ENCODE measurements around the gene TAF13. TPM values are rescaled to one million over a fixed set of nuclear protein-coding genes. Genes with fewer than 3 reads are reported as not detected.

Gene TAF13
- total RNA-seq, 2 experiments from 2014 or later, result 25.9 to 26.5 TPM

GRCh38 chr1:109065137-109065536 is 10.7 kb downstream of the TAF13 start:
- no peak for ATAC-seq (ENCODE audit: poor library complexity)
- Mint-ChIP-seq H3K36me3 (ENCODE audit: low read depth) (peaks cover 57% of the 10 kb centered on the region), H3K27ac (no peak overlapping the region)

GRCh38 chr1:109061183-109061582 is 14.6 kb downstream of the TAF13 start:
- intact Hi-C loops (cut with DNase I, micrococcal nuclease), result no loop called here
- Mint-ChIP-seq H3K36me3 (ENCODE audit: low read depth) (peaks cover 30% of the 10 kb centered on the region), H3K27ac (no peak overlapping the region), H3K4me1 (ENCODE audit: low read depth) (no peaks in the 10 kb centered on the region), H3K9me3 (no peaks in the 10 kb centered on the region), H3K27me3 (no peaks in the 10 kb centered on the region), H3K4me3 (no peak overlapping the region)
- Histone ChIP-seq H3K9me3 (ENCODE audit: control insufficient read depth in 1 of 2, insufficient read depth in 1 of 2, low read length in 2 of 2) (no peaks in the 10 kb centered on the region), H3K27me3 (ENCODE audit: control insufficient read depth in 1 of 2, insufficient read depth in 2 of 2, low read length in 2 of 2) (no peaks in the 10 kb centered on the region), H3K4me1 (ENCODE audit: insufficient read depth, low read length) (no peaks in the 10 kb centered on the region), H3K4me3 (ENCODE audit: low read length) (no peak overlapping the region), H3K27ac (ENCODE audit: low read depth in 1 of 2, low read length in 2 of 2) (no peak overlapping the region), H3K36me3 (ENCODE audit: insufficient read depth, low read length) (peaks cover 20% of the 10 kb centered on the region)
- ChIA-PET CTCF (no interaction called here), POLR2A (interaction anchor here (0.9 kb wide), 1 partner anchor 15 kb away, joined by 3 read pairs; the partner anchor contains the start of gene TAF13)
- TF ChIP-seq CTCF (IDR thresholded peaks at IDR 0.05), result no peak
- DNase-seq (no peak), ATAC-seq (ENCODE audit: poor library complexity) (no peak)

More at GRCh38 chr1:109065137-109065536, 10.7 kb downstream of the TAF13 start:
- peaks cover 6% of the 10 kb centered on the region for H3K4me1 Mint-ChIP-seq (ENCODE audit: low read depth)
- TF ChIP-seq CTCF (IDR thresholded peaks at IDR 0.05), result no peak
- H3K4me1 ChIP-seq (ENCODE audit: insufficient read depth, low read length), result no peaks in the 10 kb centered on the region
- ChIA-PET POLR2A (no interaction called here), CTCF (interaction anchor here (0.7 kb wide), 1 partner anchor 127 kb away, joined by 3 read pairs; no protein-coding TSS in a partner anchor)
- no peak for DNase-seq
- no peak overlapping the region for H3K4me3 ChIP-seq (ENCODE audit: low read length)
- no peaks in the 10 kb centered on the region for H3K9me3 ChIP-seq (ENCODE audit: control insufficient read depth in 1 of 2, insufficient read depth in 1 of 2, low read length in 2 of 2)
- no peaks in the 10 kb centered on the region for H3K27me3 Mint-ChIP-seq
- H3K9me3 Mint-ChIP-seq, result no peaks in the 10 kb centered on the region
- H3K4me3 Mint-ChIP-seq, result no peak overlapping the region
- peaks cover 45% of the 10 kb centered on the region for H3K36me3 ChIP-seq (ENCODE audit: insufficient read depth, low read length)
- H3K27ac ChIP-seq (ENCODE audit: low read depth in 1 of 2, low read length in 2 of 2), result no peak overlapping the region
- intact Hi-C loops (cut with DNase I, micrococcal nuclease), result no loop called here
- no peaks in the 10 kb centered on the region for H3K27me3 ChIP-seq (ENCODE audit: control insufficient read depth in 1 of 2, insufficient read depth in 2 of 2, low read length in 2 of 2)

GRCh38 chr1:109060707-109061106 is 15.1 kb downstream of the TAF13 start:
- DNase-seq, result no peak
- intact Hi-C loops (cut with DNase I, micrococcal nuclease), result no loop called here
- no peaks in the 10 kb centered on the region for H3K27me3 ChIP-seq (ENCODE audit: control insufficient read depth in 1 of 2, insufficient read depth in 2 of 2, low read length in 2 of 2)
- TF ChIP-seq CTCF (IDR thresholded peaks at IDR 0.05), result no peak
- peaks cover 26% of the 10 kb centered on the region for H3K36me3 Mint-ChIP-seq (ENCODE audit: low read depth)
- H3K36me3 ChIP-seq (ENCODE audit: insufficient read depth, low read length), result peaks cover 15% of the 10 kb centered on the region
- H3K4me3 ChIP-seq (ENCODE audit: low read length), result no peak overlapping the region
- CTCF ChIA-PET, result no interaction called here
- H3K9me3 ChIP-seq (ENCODE audit: control insufficient read depth in 1 of 2, insufficient read depth in 1 of 2, low read length in 2 of 2), result no peaks in the 10 kb centered on the region
- no peaks in the 10 kb centered on the region for H3K27me3 Mint-ChIP-seq
- H3K4me3 Mint-ChIP-seq, result no peak overlapping the region
- no peaks in the 10 kb centered on the region for H3K4me1 ChIP-seq (ENCODE audit: insufficient read depth, low read length)
- H3K27ac ChIP-seq (ENCODE audit: low read depth in 1 of 2, low read length in 2 of 2), result no peak overlapping the region
- H3K4me1 Mint-ChIP-seq (ENCODE audit: low read depth), result no peaks in the 10 kb centered on the region
- POLR2A ChIA-PET, result interaction anchor here (0.9 kb wide), 1 partner anchor 15 kb away, joined by 3 read pairs; the partner anchor contains the start of gene TAF13
- H3K27ac Mint-ChIP-seq, result no peak overlapping the region
- no peaks in the 10 kb centered on the region for H3K9me3 Mint-ChIP-seq
- ATAC-seq (ENCODE audit: poor library complexity), result no peak
